GM23338 (cell line): ENCODE data around the gene GPR35. TPM values are rescaled to one million over a fixed set of nuclear protein-coding genes. Genes with fewer than 3 reads are reported as not detected.

Experiments used
- ATAC-seq: fragments of 200-7000 bp; cut with Tn5 transposase; 3 replicates; pipeline ENCODE4 v1.9.1; 2020
- DNase-seq: peaks from one replicate; pipeline ENCODE4 v3.0.0-alpha.2; 2015; ENCODE audit warnings: low spot score
- H2AFZ ChIP-seq: fragments of 200-600 bp; sonication (generic); 2 replicates; pipeline ENCODE4 v1.8.0; 2016; ENCODE audit warnings: antibody characterized with exemption, mild to moderate bottlenecking, moderate library complexity
- H3F3A ChIP-seq: fragments of 200-600 bp; sonication (generic); replicated peaks from 2 replicates; pipeline ENCODE4 v1.8.0; 2017; ENCODE audit warnings: antibody characterized with exemption, mixed run types, low read depth
- H3K27ac ChIP-seq: fragments of 200-600 bp; sonication (generic); 2 replicates; pipeline ENCODE4 v1.6.1; 2016; ENCODE audit warnings: low read depth
- H3K27me3 ChIP-seq: fragments of 200-600 bp; sonication (generic); 2 replicates; pipeline ENCODE4 v1.8.0; 2016; ENCODE audit warnings: mild to moderate bottlenecking, mixed run types, moderate library complexity; ENCODE audit not compliant: insufficient read depth
- H3K36me3 ChIP-seq: fragments of 200-600 bp; sonication (generic); 2 replicates; pipeline ENCODE4 v1.8.0; 2016; ENCODE audit warnings: mild to moderate bottlenecking; ENCODE audit not compliant: insufficient read depth
- H3K4me1 ChIP-seq: fragments of 200-600 bp; sonication (generic); 2 replicates; pipeline ENCODE4 v1.8.0; 2016; ENCODE audit warnings: mild to moderate bottlenecking, moderate library complexity; ENCODE audit not compliant: insufficient read depth
- H3K4me2 ChIP-seq: fragments of 200-600 bp; sonication (generic); 2 replicates; pipeline ENCODE4 v1.7.1; 2017; ENCODE audit warnings: mixed run types
- H3K4me3 ChIP-seq: fragments of 200-600 bp; sonication (generic); 2 replicates; pipeline ENCODE4 v1.6.1; 2016; ENCODE audit warnings: mixed run types
- H3K79me2 ChIP-seq: fragments of 200-600 bp; sonication (generic); replicated peaks from 2 replicates; pipeline ENCODE4 v1.8.0; 2017; ENCODE audit warnings: mild to moderate bottlenecking; ENCODE audit not compliant: insufficient read depth
- H3K9me2 ChIP-seq: fragments of 200-600 bp; sonication (generic); 2 replicates; pipeline ENCODE4 v1.8.0; 2017; ENCODE audit not compliant: insufficient read depth
- H4K20me1 ChIP-seq: fragments of 200-600 bp; sonication (generic); replicated peaks from 2 replicates; pipeline ENCODE4 v1.8.0; 2017; ENCODE audit warnings: mild to moderate bottlenecking; ENCODE audit not compliant: insufficient read depth
- H3K27ac Mint-ChIP-seq: 2 replicates; pipeline ENCODE4 v1.8.0; 2020; ENCODE audit warnings: inconsistent platforms, mild to moderate bottlenecking, moderate library complexity, mixed read lengths
- H3K27me3 Mint-ChIP-seq: 3 replicates; pipeline ENCODE4 v1.8.0; 2022; ENCODE audit warnings: low read depth, mild to moderate bottlenecking, moderate library complexity, mixed read lengths, inconsistent platforms; ENCODE audit not compliant: insufficient read depth, poor library complexity
- H3K36me3 Mint-ChIP-seq: 3 replicates; pipeline ENCODE4 v1.8.0; 2021; ENCODE audit warnings: low read depth, mild to moderate bottlenecking, inconsistent platforms, moderate library complexity, mixed read lengths
- H3K4me1 Mint-ChIP-seq: 3 replicates; pipeline ENCODE4 v1.8.0; 2020; ENCODE audit warnings: mild to moderate bottlenecking, inconsistent platforms, mixed read lengths
- H3K4me3 Mint-ChIP-seq: 3 replicates; pipeline ENCODE4 v1.8.0; 2021; ENCODE audit warnings: moderate library complexity, mild to moderate bottlenecking, inconsistent platforms, mixed read lengths
- H3K9me3 Mint-ChIP-seq: 3 replicates; pipeline ENCODE4 v1.8.0; 2020; ENCODE audit warnings: moderate library complexity, mild to moderate bottlenecking, inconsistent platforms, mixed read lengths
- CREB1 ChIP-seq: fragments of 250-450 bp; sonication (Bioruptor Pico); IDR thresholded peaks from 2 replicates; pipeline ENCODE4 v1.5.0; 2020; ENCODE audit warnings: low read depth, mild to moderate bottlenecking, moderate library complexity
- CTCF ChIP-seq, 2 experiments: fragments of 200-600 bp in 1 of 2; sonication (generic) in 1 of 2; conservative IDR thresholded peaks; 2 replicates each; pipeline versions ENCODE4 v1.5.1 to v1.6.1; 2016 to 2017; ENCODE audit warnings: antibody characterized with exemption in 2 of 2, low read depth in 2 of 2, mild to moderate bottlenecking in 2 of 2, moderate library complexity in 1 of 2
- ETS1 ChIP-seq: IDR thresholded peaks from 2 replicates; pipeline ENCODE4 v1.6.1; 2016; ENCODE audit warnings: antibody characterized with exemption
- EZH2 ChIP-seq: fragments of 200-600 bp; sonication (generic); IDR thresholded peaks from one replicate; pipeline ENCODE4 v1.8.0; 2017; ENCODE audit warnings: antibody characterized with exemption, mild to moderate bottlenecking, low read depth; ENCODE audit not compliant: unreplicated experiment
- EZH2phosphoT487 ChIP-seq: fragments of 200-600 bp; sonication (generic); IDR thresholded peaks from one replicate; pipeline ENCODE4 v1.8.1; 2018; ENCODE audit warnings: antibody characterized with exemption; ENCODE audit not compliant: unreplicated experiment
- JUNB ChIP-seq: IDR thresholded peaks from one replicate; pipeline ENCODE4 v1.6.1; 2016; ENCODE audit warnings: antibody characterized with exemption; ENCODE audit not compliant: unreplicated experiment
- NANOG ChIP-seq: IDR thresholded peaks from 2 replicates; pipeline ENCODE4 v1.6.1; 2016; ENCODE audit warnings: antibody characterized with exemption, borderline replicate concordance
- POLR2AphosphoS5 ChIP-seq: IDR thresholded peaks from 2 replicates; pipeline ENCODE4 v1.6.1; 2016; ENCODE audit warnings: antibody characterized with exemption, low read depth
- REST ChIP-seq: IDR thresholded peaks from one replicate; pipeline ENCODE4 v1.6.1; 2018; ENCODE audit warnings: antibody characterized with exemption; ENCODE audit not compliant: unreplicated experiment
- STAT1 ChIP-seq: IDR thresholded peaks from one replicate; pipeline ENCODE4 v1.6.1; 2016; ENCODE audit warnings: antibody characterized with exemption; ENCODE audit not compliant: unreplicated experiment
- ZNF114 ChIP-seq: fragments of 250-450 bp; sonication (Bioruptor Pico); IDR thresholded peaks from 2 replicates; pipeline ENCODE4 v1.5.0; 2020; ENCODE audit warnings: mild to moderate bottlenecking, moderate library complexity
- ZNF331 ChIP-seq: fragments of 250-450 bp; sonication (Bioruptor Pico); IDR thresholded peaks from 2 replicates; pipeline ENCODE4 v1.5.0; 2020; ENCODE audit warnings: low read depth, mild to moderate bottlenecking, moderate library complexity
- ZNF462 ChIP-seq: fragments of 250-450 bp; sonication (Bioruptor Pico); IDR thresholded peaks from 2 replicates; pipeline ENCODE4 v1.5.0; 2020; ENCODE audit warnings: mild to moderate bottlenecking, moderate library complexity
- polyA plus RNA-seq: library from polyadenylated mRNA; unstranded; fragments of >200 nt; fragmentation: Nextera tagmentation; extraction: Ambion mirVana; gene quantifications from 2 replicates; pipeline ENCODE4 v1.2.1, GENCODE V29; 2016
- total RNA-seq: library from RNA; depleted of rRNA; stranded (reverse); fragments of >200 nt; shearing (Covaris generic); gene quantifications from 2 replicates; pipeline ENCODE4 v1.2.3, GENCODE V29; 2014

The GPR35 gene
- total and polyA plus RNA-seq, 2 experiments from 2014 or later, result not detected

- Histone ChIP-seq H3K9me2 (0 out of 2 replicates have a peak, but pooled peaks cover 2% of the 10 kb centered on the region), H3K4me3 (no peak overlapping the region), H3F3A (no peaks in the 10 kb centered on the region), H3K27me3 (no peaks in the 10 kb centered on the region), H4K20me1 (no peaks in the 10 kb centered on the region), H2AFZ (no peak overlapping the region), H3K36me3 (no peaks in the 10 kb centered on the region), H3K4me1 (no peaks in the 10 kb centered on the region), H3K79me2 (no peaks in the 10 kb centered on the region), H3K27ac (no peak overlapping the region), H3K4me2 (no peak overlapping the region)
- DNase-seq (no peak), ATAC-seq (no peak)
- Mint-ChIP-seq H3K4me1 (no peaks in the 10 kb centered on the region), H3K36me3 (no peaks in the 10 kb centered on the region), H3K27ac (no peak overlapping the region), H3K27me3 (peaks cover 2% of the 10 kb centered on the region), H3K4me3 (no peak overlapping the region), H3K9me3 (no peaks in the 10 kb centered on the region; the same call in 2 of the 3 replicates)
- TF ChIP-seq STAT1, result no peak
- no peak for TF ChIP-seq EZH2phosphoT487
- no peak for TF ChIP-seq POLR2AphosphoS5
- no peak for TF ChIP-seq CTCF (conservative IDR thresholded peaks at IDR 0.05; ENCODE audit: low read depth in 2 of 2)
- no peak for TF ChIP-seq REST
- no peak for TF ChIP-seq ZNF331 (CRISPR knock-in tag)
- no peak for TF ChIP-seq ZNF114 (CRISPR knock-in tag)
- no peak for TF ChIP-seq CREB1 (CRISPR knock-in tag)
- TF ChIP-seq ETS1, result no peak
- no peak for TF ChIP-seq ZNF462 (CRISPR knock-in tag)
- TF ChIP-seq EZH2, result no peak
- no peak for TF ChIP-seq JUNB
- no peak for TF ChIP-seq NANOG
These were observed 37.4 kb downstream of the GPR35 start for GRCh38 chr2:240662681-240663080.
